NCI-H82 treated with DMSO at 0.1 percent for 48 hours (cell line): ENCODE measurements around the gene CTXN1.
"Not testable (repeated sequence)": the region's sequence is repeated elsewhere in the genome, so short reads cannot be mapped to it uniquely, and the experiment has no call there.

ENCODE experiments used
- DNase-seq: peaks from one replicate; lab custom pipeline; 2025; ENCODE audit not compliant: unreplicated experiment; lab: John Stamatoyannopoulos, UW

Gene CTXN1

GRCh38 chr19:7947939-7948338 is 22.0 kb upstream of the CTXN1 start:
- no peak for DNase-seq

GRCh38 chr19:7944177-7944761 is 18.3 kb upstream of the CTXN1 start:
- peak; percentile 48 for DNase-seq

GRCh38 chr19:7943444-7944176 is 17.7 kb upstream of the CTXN1 start, which contains the start of gene TIMM44:
Gene TIMM44 (minus strand): TSS chr19:7943666. CDS start chr19:7943651, 15 bp downstream.
- peak; percentile 98 for DNase-seq

GRCh38 chr19:7942981-7943443 is 17.1 kb upstream of the CTXN1 start:
- no peak for DNase-seq

GRCh38 chr19:7941895-7942596 is 16.1 kb upstream of the CTXN1 start:
- DNase-seq, result no peak

- no peak for DNase-seq
These were observed 14.9 kb upstream of the CTXN1 start for GRCh38 chr19:7940841-7941240.

- no peak for DNase-seq
These were observed 8.8 kb upstream of the CTXN1 start for GRCh38 chr19:7934766-7935165.

GRCh38 chr19:7933828-7934725 is 8.1 kb upstream of the CTXN1 start:
- DNase-seq, result no peak

- DNase-seq, result no peak
These were observed 7.5 kb upstream of the CTXN1 start for GRCh38 chr19:7933411-7933810.

GRCh38 chr19:7932930-7933300 is 7.0 kb upstream of the CTXN1 start:
- DNase-seq, result no peak

GRCh38 chr19:7932276-7932929 is 6.5 kb upstream of the CTXN1 start:
- DNase-seq, result no peak

- DNase-seq, result no peak
These were observed 5.5 kb upstream of the CTXN1 start for GRCh38 chr19:7931221-7932061.

- no peak for DNase-seq
These were observed 4.8 kb upstream of the CTXN1 start for GRCh38 chr19:7930765-7931164.

GRCh38 chr19:7930030-7930429 is 4.1 kb upstream of the CTXN1 start:
- not testable (repeated sequence) for DNase-seq

GRCh38 chr19:7928741-7929701 is 3.1 kb upstream of the CTXN1 start:
- DNase-seq, result no peak

GRCh38 chr19:7928334-7928706 is 2.4 kb upstream of the CTXN1 start:
- peak; percentile 10 for DNase-seq

GRCh38 chr19:7927605-7928333 is 1.8 kb upstream of the CTXN1 start:
- DNase-seq, result no peak
